ENCODE results near the gene WFS1. TPM values are rescaled to one million over a fixed set of nuclear protein-coding genes. Genes with fewer than 3 reads are reported as not detected.

Gene WFS1
- total RNA-seq, 1 experiment from 2014 or later = 21.5 TPM

DNA sequence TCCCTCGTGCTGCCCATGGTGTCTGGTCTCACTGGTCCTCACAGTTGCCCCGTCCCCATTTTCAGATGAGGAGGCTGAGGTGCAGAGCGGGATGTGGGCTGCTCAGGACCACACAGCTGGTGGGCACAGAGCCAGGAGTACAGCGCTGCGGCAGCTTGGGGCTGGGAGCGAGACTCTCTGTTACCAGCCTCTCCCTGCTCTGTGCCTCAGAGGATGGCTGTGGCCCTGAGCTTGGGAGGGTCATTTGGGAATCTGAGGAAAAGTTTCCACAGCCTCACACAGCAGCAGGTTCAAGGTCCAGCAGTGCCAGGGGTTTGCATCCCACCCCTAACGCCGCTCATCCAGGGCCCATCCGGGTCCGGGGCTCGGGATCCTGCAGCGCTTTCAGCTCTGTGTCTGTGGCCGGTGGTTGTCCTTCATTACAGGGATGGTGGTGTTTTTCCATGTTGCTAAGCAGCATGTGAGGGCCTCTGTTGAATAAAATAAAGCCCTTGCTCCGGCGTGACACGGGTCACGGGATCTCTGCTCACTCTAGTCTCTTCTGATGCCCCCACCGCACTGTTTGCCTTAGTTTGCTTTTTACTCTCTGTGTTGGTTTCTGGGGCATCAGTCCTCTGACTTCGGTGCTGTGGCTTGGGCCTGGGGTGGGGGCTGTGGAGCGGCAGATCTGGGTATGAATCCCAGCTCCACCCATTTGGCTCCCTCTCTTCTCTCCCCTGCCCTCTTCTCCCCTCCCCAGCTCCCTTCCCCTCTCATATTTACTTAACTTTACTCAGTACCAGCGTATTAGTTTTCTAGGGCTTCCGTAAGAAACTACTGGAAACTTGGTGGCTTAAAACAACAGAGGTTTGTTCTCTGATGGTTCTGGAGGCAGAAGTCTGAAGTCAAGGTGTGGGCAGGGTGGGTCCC lies 6.5 kb downstream of the WFS1 start:
- no peak for DNase-seq (ENCODE audit: low read depth, low spot score)
- Histone ChIP-seq H3K4me3 (replicated peaks in 1 of 2; ENCODE audit: low read depth in 1 of 2, low read length in 2 of 2) (no peak overlapping the region), H3K4me2 (ENCODE audit: low read length) (no peak overlapping the region), H3K79me2 (ENCODE audit: insufficient read depth, low read length) (no peaks in the 10 kb centered on the region), H4K20me1 (ENCODE audit: insufficient read depth) (no peaks in the 10 kb centered on the region), H3K9ac (ENCODE audit: low read length) (no peak overlapping the region), H3K36me3 (ENCODE audit: control insufficient read depth in 1 of 2, insufficient read depth in 2 of 2, low read length in 2 of 2) (no peaks in the 10 kb centered on the region), H2AFZ (ENCODE audit: low read depth, low read length, poor library complexity, severe bottlenecking) (no peak overlapping the region), H3K4me1 (ENCODE audit: control insufficient read depth in 1 of 2, insufficient read depth in 2 of 2, low read length in 2 of 2) (peaks cover 27 to 30% of the 10 kb centered on the region in 2 experiments), H3K9me2 (ENCODE audit: insufficient read depth) (no peaks in the 10 kb centered on the region), H3K9me3 (ENCODE audit: control insufficient read depth in 1 of 2, insufficient read depth in 1 of 2, low read depth in 1 of 2, low read length in 2 of 2) (no peaks in the 10 kb centered on the region), H3K27me3 (ENCODE audit: insufficient read depth, low read length) (no peaks in the 10 kb centered on the region), H3K27ac (ENCODE audit: low read depth, low read length) (no peak overlapping the region)
- no TSS peak for BruUV-seq (replicated peaks)
- RAD21 ChIA-PET (ENCODE audit: low non-redundant PET in 1 of 2, low total read pairs in 2 of 2, uncharacterized antibody in 2 of 2, unreplicated experiment in 2 of 2) = no interaction called here
- intact Hi-C loops (cut with micrococcal nuclease) = no loop called here
- CTCF ChIA-PET = interaction anchor here (1.3 kb wide), 1 partner anchor 25 kb away, joined by 3 read pairs; no protein-coding TSS in a partner anchor
- ATAC-seq = no peak
- TF ChIP-seq, protein P1, sequence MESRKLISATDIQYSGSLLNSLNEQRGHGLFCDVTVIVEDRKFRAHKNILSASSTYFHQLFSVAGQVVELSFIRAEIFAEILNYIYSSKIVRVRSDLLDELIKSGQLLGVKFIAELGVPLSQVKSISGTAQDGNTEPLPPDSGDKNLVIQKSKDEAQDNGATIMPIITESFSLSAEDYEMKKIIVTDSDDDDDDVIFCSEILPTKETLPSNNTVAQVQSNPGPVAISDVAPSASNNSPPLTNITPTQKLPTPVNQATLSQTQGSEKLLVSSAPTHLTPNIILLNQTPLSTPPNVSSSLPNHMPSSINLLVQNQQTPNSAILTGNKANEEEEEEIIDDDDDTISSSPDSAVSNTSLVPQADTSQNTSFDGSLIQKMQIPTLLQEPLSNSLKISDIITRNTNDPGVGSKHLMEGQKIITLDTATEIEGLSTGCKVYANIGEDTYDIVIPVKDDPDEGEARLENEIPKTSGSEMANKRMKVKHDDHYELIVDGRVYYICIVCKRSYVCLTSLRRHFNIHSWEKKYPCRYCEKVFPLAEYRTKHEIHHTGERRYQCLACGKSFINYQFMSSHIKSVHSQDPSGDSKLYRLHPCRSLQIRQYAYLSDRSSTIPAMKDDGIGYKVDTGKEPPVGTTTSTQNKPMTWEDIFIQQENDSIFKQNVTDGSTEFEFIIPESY (IDR thresholded peaks at IDR 0.05; ENCODE audit: extremely low read depth, insufficient replicate concordance, low read length) = no peak
- TF ChIP-seq POLR2A (IDR thresholded peaks at IDR 0.05; ENCODE audit: borderline replicate concordance, extremely low read depth, insufficient read depth, insufficient read length) = no peak
- TF ChIP-seq POLR2AphosphoS5 (IDR thresholded peaks at IDR 0.05; ENCODE audit: low read depth, low read length) = no peak
- no peak for TF ChIP-seq ZFX (IDR thresholded peaks at IDR 0.05)
- no peak for TF ChIP-seq CBX3 (IDR thresholded peaks at IDR 0.05; ENCODE audit: low read depth)
- no peak for TF ChIP-seq SP1 (IDR thresholded peaks at IDR 0.05; ENCODE audit: low read depth)
- no peak for TF ChIP-seq TCF7L2 (IDR thresholded peaks at IDR 0.05; ENCODE audit: borderline replicate concordance, extremely low read depth, insufficient read depth, insufficient read length)
- TF ChIP-seq SIN3A (IDR thresholded peaks at IDR 0.05; ENCODE audit: low read depth) = no peak
- TF ChIP-seq ZNF274 (IDR thresholded peaks at IDR 0.05; ENCODE audit: low read depth, low read length) = no peak
- no peak for TF ChIP-seq YY1 (IDR thresholded peaks at IDR 0.05; ENCODE audit: extremely low read depth, insufficient replicate concordance, low read depth, low read length)
- TF ChIP-seq ELF1 (IDR thresholded peaks at IDR 0.05; ENCODE audit: borderline replicate concordance, low read depth) = no peak
- no peak for TF ChIP-seq EZH2 (IDR thresholded peaks at IDR 0.05)
- no peak for TF ChIP-seq RAD21 (IDR thresholded peaks at IDR 0.05; ENCODE audit: low read depth)
- no peak for TF ChIP-seq EZH2phosphoT487 (IDR thresholded peaks at IDR 0.05; ENCODE audit: borderline replicate concordance)
- TF ChIP-seq SRF (IDR thresholded peaks at IDR 0.05; ENCODE audit: low read depth) = no peak
- TF ChIP-seq, protein P2, sequence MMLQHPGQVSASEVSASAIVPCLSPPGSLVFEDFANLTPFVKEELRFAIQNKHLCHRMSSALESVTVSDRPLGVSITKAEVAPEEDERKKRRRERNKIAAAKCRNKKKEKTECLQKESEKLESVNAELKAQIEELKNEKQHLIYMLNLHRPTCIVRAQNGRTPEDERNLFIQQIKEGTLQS (IDR thresholded peaks at IDR 0.05) = no peak
- TF ChIP-seq, protein P3, sequence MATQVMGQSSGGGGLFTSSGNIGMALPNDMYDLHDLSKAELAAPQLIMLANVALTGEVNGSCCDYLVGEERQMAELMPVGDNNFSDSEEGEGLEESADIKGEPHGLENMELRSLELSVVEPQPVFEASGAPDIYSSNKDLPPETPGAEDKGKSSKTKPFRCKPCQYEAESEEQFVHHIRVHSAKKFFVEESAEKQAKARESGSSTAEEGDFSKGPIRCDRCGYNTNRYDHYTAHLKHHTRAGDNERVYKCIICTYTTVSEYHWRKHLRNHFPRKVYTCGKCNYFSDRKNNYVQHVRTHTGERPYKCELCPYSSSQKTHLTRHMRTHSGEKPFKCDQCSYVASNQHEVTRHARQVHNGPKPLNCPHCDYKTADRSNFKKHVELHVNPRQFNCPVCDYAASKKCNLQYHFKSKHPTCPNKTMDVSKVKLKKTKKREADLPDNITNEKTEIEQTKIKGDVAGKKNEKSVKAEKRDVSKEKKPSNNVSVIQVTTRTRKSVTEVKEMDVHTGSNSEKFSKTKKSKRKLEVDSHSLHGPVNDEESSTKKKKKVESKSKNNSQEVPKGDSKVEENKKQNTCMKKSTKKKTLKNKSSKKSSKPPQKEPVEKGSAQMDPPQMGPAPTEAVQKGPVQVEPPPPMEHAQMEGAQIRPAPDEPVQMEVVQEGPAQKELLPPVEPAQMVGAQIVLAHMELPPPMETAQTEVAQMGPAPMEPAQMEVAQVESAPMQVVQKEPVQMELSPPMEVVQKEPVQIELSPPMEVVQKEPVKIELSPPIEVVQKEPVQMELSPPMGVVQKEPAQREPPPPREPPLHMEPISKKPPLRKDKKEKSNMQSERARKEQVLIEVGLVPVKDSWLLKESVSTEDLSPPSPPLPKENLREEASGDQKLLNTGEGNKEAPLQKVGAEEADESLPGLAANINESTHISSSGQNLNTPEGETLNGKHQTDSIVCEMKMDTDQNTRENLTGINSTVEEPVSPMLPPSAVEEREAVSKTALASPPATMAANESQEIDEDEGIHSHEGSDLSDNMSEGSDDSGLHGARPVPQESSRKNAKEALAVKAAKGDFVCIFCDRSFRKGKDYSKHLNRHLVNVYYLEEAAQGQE (IDR thresholded peaks at IDR 0.05; ENCODE audit: low read depth) = no peak
- TF ChIP-seq, protein P4, sequence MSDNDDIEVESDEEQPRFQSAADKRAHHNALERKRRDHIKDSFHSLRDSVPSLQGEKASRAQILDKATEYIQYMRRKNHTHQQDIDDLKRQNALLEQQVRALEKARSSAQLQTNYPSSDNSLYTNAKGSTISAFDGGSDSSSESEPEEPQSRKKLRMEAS (IDR thresholded peaks at IDR 0.05) = no peak
- no peak for TF ChIP-seq JUND (IDR thresholded peaks at IDR 0.05)
- POLR2A ChIA-PET = no interaction called here

Data from HCT116 (cell line).